ENCODE data around the gene WDR3. TPM values are rescaled to one million over a fixed set of nuclear protein-coding genes. Genes with fewer than 3 reads are reported as not detected.

The WDR3 gene
- total and polyA plus RNA-seq, 2 donors from 2014 or later: 3.6 to 20.9 TPM

GRCh38 chr1:117933769-117934168, 4.2 kb downstream of the WDR3 start:
- H3K36me3 ChIP-seq (ENCODE audit: control insufficient read depth in 2 of 3, insufficient read depth in 3 of 3, low read length in 3 of 3): peaks cover 0 to 9% (median 3%) of the 10 kb centered on the region in 3 donors
- DNase-seq (no peak), FAIRE-seq (no peak)
- no peak overlapping the region for H3K27ac ChIP-seq (ENCODE audit: low read depth in 2 of 2, low read length in 2 of 2)
- H3K9me3 ChIP-seq (ENCODE audit: control insufficient read depth in 2 of 3, insufficient read depth in 1 of 3, low read length in 3 of 3): no peaks in the 10 kb centered on the region
- H3K4me3 ChIP-seq (ENCODE audit: low read length in 3 of 3): no peak overlapping the region
- TF ChIP-seq, protein P1, sequence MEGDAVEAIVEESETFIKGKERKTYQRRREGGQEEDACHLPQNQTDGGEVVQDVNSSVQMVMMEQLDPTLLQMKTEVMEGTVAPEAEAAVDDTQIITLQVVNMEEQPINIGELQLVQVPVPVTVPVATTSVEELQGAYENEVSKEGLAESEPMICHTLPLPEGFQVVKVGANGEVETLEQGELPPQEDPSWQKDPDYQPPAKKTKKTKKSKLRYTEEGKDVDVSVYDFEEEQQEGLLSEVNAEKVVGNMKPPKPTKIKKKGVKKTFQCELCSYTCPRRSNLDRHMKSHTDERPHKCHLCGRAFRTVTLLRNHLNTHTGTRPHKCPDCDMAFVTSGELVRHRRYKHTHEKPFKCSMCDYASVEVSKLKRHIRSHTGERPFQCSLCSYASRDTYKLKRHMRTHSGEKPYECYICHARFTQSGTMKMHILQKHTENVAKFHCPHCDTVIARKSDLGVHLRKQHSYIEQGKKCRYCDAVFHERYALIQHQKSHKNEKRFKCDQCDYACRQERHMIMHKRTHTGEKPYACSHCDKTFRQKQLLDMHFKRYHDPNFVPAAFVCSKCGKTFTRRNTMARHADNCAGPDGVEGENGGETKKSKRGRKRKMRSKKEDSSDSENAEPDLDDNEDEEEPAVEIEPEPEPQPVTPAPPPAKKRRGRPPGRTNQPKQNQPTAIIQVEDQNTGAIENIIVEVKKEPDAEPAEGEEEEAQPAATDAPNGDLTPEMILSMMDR (IDR thresholded peaks at IDR 0.05; ENCODE audit: borderline replicate concordance, extremely low read depth, insufficient read depth): no peak
- intact Hi-C loops (cut with DNase I): no loop called here
- peaks cover 0 to 5% (median 4%) of the 10 kb centered on the region in 3 donors for H3K4me1 ChIP-seq (ENCODE audit: control insufficient read depth in 2 of 3, insufficient read depth in 2 of 3, low read depth in 1 of 3, low read length in 3 of 3)
- no peak overlapping the region for H3K9ac ChIP-seq (ENCODE audit: low read length in 3 of 3)
- H3K27me3 ChIP-seq (ENCODE audit: control insufficient read depth, insufficient read depth, low read length): no peaks in the 10 kb centered on the region

- TF ChIP-seq, protein P1 (IDR thresholded peaks at IDR 0.05; ENCODE audit: borderline replicate concordance, extremely low read depth, insufficient read depth): no peak
- intact Hi-C loops (cut with DNase I): no loop called here
- Histone ChIP-seq H3K9ac (ENCODE audit: low read length in 3 of 3) (no peak overlapping the region), H3K36me3 (ENCODE audit: control insufficient read depth in 2 of 3, insufficient read depth in 3 of 3, low read length in 3 of 3) (peaks cover 11 to 58% (median 33%) of the 10 kb centered on the region in 3 donors), H3K9me3 (ENCODE audit: control insufficient read depth in 2 of 3, insufficient read depth in 1 of 3, low read length in 3 of 3) (no peaks in the 10 kb centered on the region), H3K4me3 (ENCODE audit: low read length in 3 of 3) (no peak overlapping the region), H3K27ac (ENCODE audit: low read depth in 2 of 2, low read length in 2 of 2) (no peak overlapping the region), H3K4me1 (ENCODE audit: control insufficient read depth in 2 of 3, insufficient read depth in 2 of 3, low read depth in 1 of 3, low read length in 3 of 3) (no peaks in the 10 kb centered on the region), H3K27me3 (ENCODE audit: control insufficient read depth, insufficient read depth, low read length) (no peaks in the 10 kb centered on the region)
- FAIRE-seq (no peak), DNase-seq (no peak)
Observed at GRCh38 chr1:117942293-117942692, 12.8 kb downstream of the WDR3 start.

DNA sequence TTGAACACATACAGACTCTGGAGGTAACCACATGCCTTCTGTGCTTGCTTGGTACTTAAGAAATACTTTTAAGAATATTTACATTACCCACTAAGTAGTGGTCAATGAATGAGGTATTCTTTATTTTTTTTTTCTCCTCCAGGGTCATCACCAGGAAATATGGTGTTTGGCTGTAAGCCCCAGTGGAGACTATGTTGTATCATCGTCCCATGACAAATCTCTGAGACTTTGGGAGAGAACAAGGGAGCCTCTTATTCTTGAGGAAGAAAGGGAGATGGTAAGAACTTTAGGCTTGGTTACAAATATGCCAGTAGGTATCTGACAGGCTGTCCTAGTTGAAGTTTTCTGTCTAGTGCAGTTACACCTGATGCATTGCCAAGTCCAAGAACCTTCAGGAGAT, 22.8 kb downstream of the WDR3 start:
- intact Hi-C loops (cut with DNase I): no loop called here
- Histone ChIP-seq H3K27me3 (ENCODE audit: control insufficient read depth, insufficient read depth, low read length) (no peaks in the 10 kb centered on the region), H3K9ac (ENCODE audit: low read length in 3 of 3) (no peak overlapping the region), H3K36me3 (ENCODE audit: control insufficient read depth in 2 of 3, insufficient read depth in 3 of 3, low read length in 3 of 3) (peaks cover 7 to 67% (median 34%) of the 10 kb centered on the region in 3 donors), H3K4me1 (ENCODE audit: control insufficient read depth in 2 of 3, insufficient read depth in 2 of 3, low read depth in 1 of 3, low read length in 3 of 3) (no peaks in the 10 kb centered on the region), H3K4me3 (ENCODE audit: low read length in 3 of 3) (no peak overlapping the region), H3K9me3 (ENCODE audit: control insufficient read depth in 2 of 3, insufficient read depth in 1 of 3, low read length in 3 of 3) (no peaks in the 10 kb centered on the region), H3K27ac (ENCODE audit: low read depth in 2 of 2, low read length in 2 of 2) (no peak overlapping the region)
- DNase-seq (no peak), FAIRE-seq (no peak)
- TF ChIP-seq, protein P1 (IDR thresholded peaks at IDR 0.05; ENCODE audit: borderline replicate concordance, extremely low read depth, insufficient read depth): no peak

DNA sequence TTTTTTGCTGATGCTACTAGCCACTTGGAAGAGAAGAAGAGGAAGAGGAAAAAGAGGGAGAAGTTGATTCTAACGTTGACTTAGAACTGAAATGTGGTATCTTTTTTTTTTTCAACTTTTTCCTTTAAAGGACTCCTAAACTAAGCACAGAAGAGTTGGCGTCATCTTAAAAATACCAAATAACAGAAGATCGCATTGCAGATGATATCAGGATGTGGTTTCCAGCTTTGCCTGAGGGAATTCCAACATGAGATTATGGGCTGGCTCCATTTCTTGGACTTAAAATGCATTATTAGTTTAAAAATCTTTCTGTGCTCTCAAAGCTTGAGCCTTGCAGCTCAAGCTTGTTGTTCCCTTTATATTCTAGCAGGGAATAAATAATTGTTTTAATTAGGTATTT, 29.8 kb downstream of the WDR3 start:
- no peak for FAIRE-seq
- peaks cover 3 to 33% (median 17%) of the 10 kb centered on the region in 3 donors for H3K36me3 ChIP-seq (ENCODE audit: control insufficient read depth in 2 of 3, insufficient read depth in 3 of 3, low read length in 3 of 3)

More for the DNA sequence above, 29.8 kb downstream of the WDR3 start:
- no peak overlapping the region for H3K27ac ChIP-seq (ENCODE audit: low read depth in 2 of 2, low read length in 2 of 2)
- no peak for DNase-seq
- no peaks in the 10 kb centered on the region for H3K4me1 ChIP-seq (ENCODE audit: control insufficient read depth in 2 of 3, insufficient read depth in 2 of 3, low read depth in 1 of 3, low read length in 3 of 3)
- H3K9ac ChIP-seq (ENCODE audit: low read length in 3 of 3): no peak overlapping the region
- no peak overlapping the region for H3K4me3 ChIP-seq (ENCODE audit: low read length in 3 of 3)
- H3K27me3 ChIP-seq (ENCODE audit: control insufficient read depth, insufficient read depth, low read length): no peaks in the 10 kb centered on the region
- TF ChIP-seq, protein P1 (IDR thresholded peaks at IDR 0.05; ENCODE audit: borderline replicate concordance, extremely low read depth, insufficient read depth): no peak
- no peaks in the 10 kb centered on the region for H3K9me3 ChIP-seq (ENCODE audit: control insufficient read depth in 2 of 3, insufficient read depth in 1 of 3, low read length in 3 of 3)
- intact Hi-C loops (cut with DNase I): no loop called here
